Gastroesophageal sphincter (tissue), 4 donors: ENCODE measurements around the gene ATG2A. TPM values are rescaled to one million over a fixed set of nuclear protein-coding genes. Genes with fewer than 3 reads are reported as not detected.
A peak's percentile ranks its signal among the peaks of the same experiment; 100 is the strongest.

ENCODE experiments used
- ATAC-seq: fragments of 150-250 bp; one replicate; pipeline ENCODE4 v1.9.1; 2016; ENCODE audit warnings: mild to moderate bottlenecking, moderate library complexity
- H3K27ac ChIP-seq, 4 donors: fragments of 200-600 bp; sonication (generic) in 3 of 4; 1 replicate in 3 of 4; 2 replicates in 1 of 4; pipeline ENCODE4 v1.5.1; 2016 to 2019
- H3K27me3 ChIP-seq: fragments of 200-600 bp; sonication (generic); one replicate; pipeline ENCODE4 v1.5.1; 2019
- H3K36me3 ChIP-seq, 2 donors: fragments of 200-600 bp; sonication (generic); one replicate each; pipeline ENCODE4 v1.5.1; 2019; ENCODE audit warnings: control low read depth in 1 of 2
- H3K4me1 ChIP-seq, 3 donors: fragments of 200-600 bp; sonication (generic); 1 replicate in 2 of 3; 2 replicates in 1 of 3; pipeline ENCODE4 v1.5.1; 2016 to 2019; ENCODE audit warnings: control low read depth in 2 of 3
- H3K4me3 ChIP-seq, 2 donors: fragments of 200-600 bp; sonication (generic); one replicate each; pipeline ENCODE4 v1.5.1; 2019; ENCODE audit warnings: mild to moderate bottlenecking in 1 of 2, moderate library complexity in 1 of 2
- H3K9me3 ChIP-seq, 3 donors: fragments of 200-600 bp; sonication (generic); one replicate each; pipeline ENCODE4 v1.5.1; 2017 to 2019; ENCODE audit warnings: control low read depth in 2 of 3
- CTCF ChIP-seq, 4 experiments: fragments of 200-600 bp in 2 of 4; fragments of 450-650 bp in 2 of 4; sonication (generic) in 1 of 4; IDR thresholded peaks; one replicate each; pipeline ENCODE4 v1.5.1; 2017 to 2019; ENCODE audit warnings: antibody characterized with exemption in 4 of 4, mild to moderate bottlenecking in 2 of 4, moderate library complexity in 2 of 4
- EP300 ChIP-seq: sonication (generic); formaldehyde crosslinking; IDR thresholded peaks from one replicate; pipeline ENCODE4 v1.6.1; 2017; ENCODE audit warnings: antibody characterized with exemption, mild to moderate bottlenecking
- POLR2A ChIP-seq, 2 donors: fragments of 450-650 bp; IDR thresholded peaks; one replicate each; pipeline ENCODE4 v1.6.1; 2017; ENCODE audit warnings: antibody characterized with exemption in 2 of 2, mild to moderate bottlenecking in 2 of 2, moderate library complexity in 1 of 2
- POLR2AphosphoS5 ChIP-seq: sonication (generic); formaldehyde crosslinking; IDR thresholded peaks from one replicate; pipeline ENCODE4 v1.6.1; 2017; ENCODE audit warnings: antibody characterized with exemption
- WGBS, 2 donors: methylation state at CpG; one replicate each; pipeline ENCODE4 v1.1.5; 2018; ENCODE audit warnings: low coverage in 1 of 2; 5-methylcytosine and 5-hydroxymethylcytosine counted together
- total RNA-seq, 4 donors: library from RNA; depleted of rRNA; stranded (reverse); fragments of >200 nt; gene quantifications; one replicate each; pipeline ENCODE4 v1.1.0, GENCODE V29; 2016

ATG2A gene
- total RNA-seq, 4 donors from 2014 or later: 18.8 to 27.2 (median 26.3) TPM

- no peak for TF ChIP-seq CTCF (IDR thresholded peaks at IDR 0.05)
- peak; percentile 21 for TF ChIP-seq POLR2AphosphoS5
- no peak for TF ChIP-seq EP300
- TF ChIP-seq POLR2A (IDR thresholded peaks at IDR 0.05): no peak
- Histone ChIP-seq H3K27me3 (no peaks in the 10 kb centered on the region), H3K4me1 (peaks cover 6 to 100% (median 70%) of the 10 kb centered on the region in 3 donors), H3K9me3 (no peaks in the 10 kb centered on the region), H3K4me3 (peak overlapping the region in 1 of 2 donors; percentile 28), H3K36me3 (peaks cover 0 to 33% of the 10 kb centered on the region in 2 donors), H3K27ac (peak overlapping the region; percentile 60 to 98 (median 97))
- WGBS, 2 donors: 27 to 44% methylated on average over 6 to 7 of the region's 19 CpGs
- ATAC-seq: peak; percentile 65
These were observed 46.7 kb downstream of the ATG2A start for GRCh38 chr11:64870176-64870892.

GRCh38 chr11:64869571-64870175 lies 47.3 kb downstream of the ATG2A start:
- Histone ChIP-seq H3K4me1 (peaks cover 11 to 100% (median 72%) of the 10 kb centered on the region in 3 donors), H3K27ac (peak overlapping the region; percentile 60 to 98 (median 97)), H3K27me3 (no peaks in the 10 kb centered on the region), H3K9me3 (no peaks in the 10 kb centered on the region), H3K4me3 (peak overlapping the region in 1 of 2 donors; percentile 28), H3K36me3 (peaks cover 0 to 33% of the 10 kb centered on the region in 2 donors)
- ATAC-seq: no peak
- 20% methylated on average over 1 of the region's 9 CpGs; no CpG with 5 or more reads in 1 of the 2 donors for WGBS, 2 donors
- TF ChIP-seq POLR2A (IDR thresholded peaks at IDR 0.05) (no peak), CTCF (IDR thresholded peaks at IDR 0.05) (peak in 3 of 4 experiments; percentile 5 to 43 (median 37)), EP300 (no peak)

DNA sequence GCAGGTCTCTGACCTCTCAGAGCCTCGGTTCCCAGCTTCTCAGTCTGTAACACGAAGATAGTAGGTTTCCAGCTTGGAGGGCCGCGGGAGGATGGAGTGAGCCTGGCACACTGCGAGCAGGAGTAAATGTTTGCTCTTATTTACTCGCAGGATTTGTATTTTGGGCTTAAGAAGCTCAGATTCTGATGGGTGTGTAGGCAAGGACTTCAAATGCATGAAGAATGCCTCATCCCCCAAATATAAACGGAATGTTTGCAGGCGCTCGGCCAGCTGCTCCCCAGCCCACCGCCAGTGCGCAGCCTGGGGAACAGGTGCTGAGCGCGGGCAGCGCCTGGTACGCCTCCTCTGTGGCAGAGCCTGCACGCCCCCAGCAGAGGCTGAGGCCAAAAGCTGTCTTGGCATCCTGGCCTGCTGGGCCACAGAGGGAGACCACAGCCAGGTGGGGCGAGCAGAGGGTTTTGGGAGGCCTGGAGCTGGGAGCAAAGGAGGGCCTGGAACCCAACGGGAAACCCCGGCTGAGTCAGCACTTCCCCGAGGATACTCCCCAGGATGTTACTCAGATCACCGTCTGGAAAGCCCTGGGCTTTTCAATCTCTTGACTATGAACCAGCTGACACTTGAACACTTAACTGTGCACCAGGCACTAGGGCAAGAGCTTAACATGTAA lies 48.0 kb downstream of the ATG2A start:
- Histone ChIP-seq H3K9me3 (no peaks in the 10 kb centered on the region), H3K4me3 (peak overlapping the region in 1 of 2 donors; percentile 11), H3K36me3 (peaks cover 0 to 29% of the 10 kb centered on the region in 2 donors), H3K27me3 (no peaks in the 10 kb centered on the region), H3K4me1 (peaks cover 11 to 100% (median 76%) of the 10 kb centered on the region in 3 donors), H3K27ac (peak overlapping the region; percentile 60 to 98 (median 97))
- 10 to 14% methylated on average over 4 to 10 of the region's 21 CpGs for WGBS, 2 donors
- ATAC-seq: peak; percentile 7
- no peak for TF ChIP-seq POLR2A (IDR thresholded peaks at IDR 0.05)
- TF ChIP-seq CTCF (IDR thresholded peaks at IDR 0.05): peak in 2 of 4 experiments; percentile 7 to 9
- TF ChIP-seq EP300: no peak
- TF ChIP-seq POLR2AphosphoS5: peak; percentile 56

DNA sequence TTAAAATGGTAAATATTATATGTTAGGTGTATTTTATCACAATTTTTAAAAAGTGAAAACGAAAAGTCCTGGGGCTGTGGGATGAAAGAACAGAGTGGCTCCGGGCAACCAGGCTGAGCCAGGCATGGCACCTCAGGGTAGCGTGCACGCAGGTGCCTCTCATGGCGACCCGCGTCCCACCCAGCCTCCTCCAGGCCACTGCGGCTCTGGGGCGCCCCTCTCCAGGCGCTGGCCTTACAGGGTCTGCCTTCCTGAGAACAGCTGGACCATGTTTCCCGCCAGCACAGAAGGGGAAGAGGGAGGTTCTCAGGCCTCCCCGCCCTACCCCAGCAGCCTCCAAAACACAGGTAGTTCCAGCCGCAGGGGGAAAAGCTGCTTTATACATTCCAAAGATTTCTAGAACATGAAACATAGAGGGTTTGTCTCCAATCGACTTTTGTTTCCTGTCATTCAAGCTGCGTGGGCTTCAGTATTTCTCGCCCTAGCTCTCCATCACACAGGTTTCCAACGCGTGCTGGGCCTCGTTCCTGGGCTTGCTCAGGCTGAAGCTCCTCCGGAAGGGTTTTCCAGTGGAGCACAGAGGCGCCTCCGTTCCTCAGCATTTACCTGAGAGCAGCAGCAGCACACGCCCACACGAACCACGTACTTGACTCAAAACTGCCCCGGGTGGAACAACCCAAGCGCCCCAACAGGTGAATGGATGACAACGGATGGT lies 49.1 kb downstream of the ATG2A start:
- no peak for ATAC-seq

More for the DNA sequence above, 49.1 kb downstream of the ATG2A start:
- H3K4me3 ChIP-seq: no peak overlapping the region
- no peaks in the 10 kb centered on the region for H3K27me3 ChIP-seq
- peak overlapping the region; percentile 60 to 98 (median 97) for H3K27ac ChIP-seq
- H3K36me3 ChIP-seq: peaks cover 0 to 18% of the 10 kb centered on the region in 2 donors
- no peak for TF ChIP-seq EP300
- TF ChIP-seq POLR2A (IDR thresholded peaks at IDR 0.05): no peak
- TF ChIP-seq CTCF (IDR thresholded peaks at IDR 0.05): no peak
- TF ChIP-seq POLR2AphosphoS5: no peak
- H3K9me3 ChIP-seq: no peaks in the 10 kb centered on the region
- 44 to 63% methylated on average over 7 to 11 of the region's 28 CpGs for WGBS, 2 donors
- peaks cover 11 to 100% (median 80%) of the 10 kb centered on the region in 3 donors for H3K4me1 ChIP-seq
